Activated CD4-positive, alpha-beta T cell treated with anti-CD3 and anti-CD28 coated beads for 36 hours (primary cell): Measurements from ENCODE around the gene ZNF212. TPM values are rescaled to one million over a fixed set of nuclear protein-coding genes. Genes with fewer than 3 reads are reported as not detected.

Experiments used
- total RNA-seq, 2 experiments: library from RNA; stranded (reverse); gene quantifications; one replicate each; pipeline ENCODE4 v1.2.3, GENCODE V29; 2021

The ZNF212 gene
- total RNA-seq, 2 experiments from 2014 or later: 9.9 to 15.9 TPM

Other genes starting within 250 kb of the ZNF212 start
- gene PDIA4, start 211.1 kb upstream of the ZNF212 start, total RNA-seq: 10 to 100 TPM; 88.3 to 90.1 TPM
- gene ZNF786, start 148.9 kb upstream of the ZNF212 start, total RNA-seq: 1 to 10 TPM; 4.4 to 4.8 TPM
- gene ZNF425, start 113.3 kb upstream of the ZNF212 start, total RNA-seq: under 1 TPM; 0.43 to 0.95 TPM
- 10 to 100 TPM in 1 of 2 experiments, 1 to 10 TPM in 1; 9.6 to 10.5 TPM for gene ZNF398, start 92.2 kb upstream of the ZNF212 start, total RNA-seq
- gene ZNF282, start 44.1 kb upstream of the ZNF212 start, total RNA-seq: 10 to 100 TPM; 41.1 to 46.3 TPM
- gene ZNF783, start 22.5 kb downstream of the ZNF212 start, total RNA-seq: 10 to 100 TPM; 14.5 to 15.4 TPM
- 10 to 100 TPM; 13.3 to 16.4 TPM for gene ZNF777, start 221.4 kb downstream of the ZNF212 start, total RNA-seq